GM12878 (cell line): Measurements from ENCODE around the gene ARRB2. TPM values are rescaled to one million over a fixed set of nuclear protein-coding genes. Genes with fewer than 3 reads are reported as not detected.

Source experiments
- ATAC-seq: fragments of 200-7000 bp; cut with Tn5 transposase; 3 replicates; pipeline ENCODE4 v1.9.1; 2020; ENCODE audit warnings: mild to moderate bottlenecking, moderate library complexity
- BruUV-seq: library from RNA; stranded (reverse); fragments of 400-500 nt; replicated peaks from 2 replicates; lab custom pipeline; 2021; lab: Mats Ljungman, UMichigan
- CTCF ChIA-PET: fragments of 300-600 bp; sonication (Branson Sonifier 250); formaldehyde crosslinking; extraction: SDS; loops from one replicate; lab custom pipeline; 2021; ENCODE audit warnings: inconsistent platforms; lab: Yijun Ruan, JAX
- POLR2A ChIA-PET: fragments of 350-600 bp; formaldehyde crosslinking; extraction: SDS; loops from one replicate; lab custom pipeline; 2021; ENCODE audit warnings: inconsistent platforms; lab: Charles Lee
- RAD21 ChIA-PET: fragments of 300-600 bp; sonication (Branson Sonifier 250); formaldehyde crosslinking; loops from one replicate; lab custom pipeline; 2023; ENCODE audit warnings: antibody characterized with exemption; ENCODE audit not compliant: unreplicated experiment; lab: Charles Lee
- SMC1A ChIA-PET: fragments of 300-600 bp; sonication (Branson Sonifier 250); formaldehyde crosslinking; loops from one replicate; lab custom pipeline; 2023; ENCODE audit not compliant: unreplicated experiment, uncharacterized antibody; lab: Charles Lee
- DNase-seq: peaks from one replicate; pipeline ENCODE4 v3.0.0-alpha.2; 2011; ENCODE audit warnings: low read depth, low spot score
- FAIRE-seq: peaks from 3 replicates; lab custom pipeline; 2011; peaks lifted over from hg19 to GRCh38; lab: Jason Lieb, UNC
- H2AFZ ChIP-seq: 2 replicates; pipeline ENCODE4 v1.6.0; 2011; ENCODE audit warnings: low read depth, low read length, control low read depth; ENCODE audit not compliant: control insufficient read depth
- H3K27ac ChIP-seq: 2 replicates; pipeline ENCODE4 v1.5.1; 2011; ENCODE audit warnings: control low read depth; ENCODE audit not compliant: control insufficient read depth, insufficient read depth
- H3K27me3 ChIP-seq, 2 experiments: replicated peaks in 1 of 2; 2 replicates each; pipeline versions ENCODE4 v1.6.0 to v1.6.1; 2011; ENCODE audit warnings: low read length in 1 of 2; ENCODE audit not compliant: control insufficient read depth in 2 of 2, insufficient read depth in 2 of 2
- H3K36me3 ChIP-seq, 2 experiments: 2 replicates each; pipeline ENCODE4 v1.5.1; 2011; ENCODE audit warnings: low read length in 1 of 2; ENCODE audit not compliant: control insufficient read depth in 2 of 2, insufficient read depth in 2 of 2
- H3K4me1 ChIP-seq: 2 replicates; pipeline ENCODE4 v1.6.1; 2011; ENCODE audit warnings: mild to moderate bottlenecking, low read length, moderate library complexity, mixed read lengths; ENCODE audit not compliant: control insufficient read depth, insufficient read depth
- H3K4me2 ChIP-seq: 2 replicates; pipeline ENCODE4 v1.6.0; 2011; ENCODE audit warnings: control low read depth; ENCODE audit not compliant: control insufficient read depth, insufficient read depth
- H3K4me3 ChIP-seq: fragments of 200-600 bp; sonication (generic); 2 replicates; pipeline ENCODE4 v1.5.1; 2016
- H3K79me2 ChIP-seq: 2 replicates; pipeline ENCODE4 v1.6.0; 2011; ENCODE audit warnings: low read length; ENCODE audit not compliant: control insufficient read depth, insufficient read depth
- H3K9ac ChIP-seq: 2 replicates; pipeline ENCODE4 v1.8.0; 2011; ENCODE audit warnings: low read length, control low read depth, mixed read lengths; ENCODE audit not compliant: control insufficient read depth, insufficient read depth
- H3K9me3 ChIP-seq: replicated peaks from 3 replicates; pipeline ENCODE4 v1.5.1; 2011; ENCODE audit warnings: mild to moderate bottlenecking, low read length; ENCODE audit not compliant: control insufficient read depth, insufficient read depth
- H4K20me1 ChIP-seq: 2 replicates; pipeline ENCODE4 v1.6.0; 2011; ENCODE audit not compliant: control insufficient read depth, insufficient read depth
- FOXM1 ChIP-seq: IDR thresholded peaks from 2 replicates; pipeline ENCODE4 v1.6.1; 2012; ENCODE audit warnings: low read depth, mild to moderate bottlenecking, inconsistent platforms, low read length, moderate library complexity
- HDGF ChIP-seq: fragments of 450-650 bp; IDR thresholded peaks from 2 replicates; pipeline ENCODE4 v1.6.1; 2016; ENCODE audit warnings: antibody characterized with exemption
- JUND ChIP-seq: IDR thresholded peaks from 2 replicates; pipeline ENCODE4 v1.6.1; 2012; ENCODE audit warnings: low read depth, mild to moderate bottlenecking, low read length, improper control_type of control experiment, moderate library complexity
- NFIC ChIP-seq: IDR thresholded peaks from 2 replicates; pipeline ENCODE4 v1.6.1; 2012; ENCODE audit warnings: low read depth, mild to moderate bottlenecking, inconsistent platforms, low read length, moderate library complexity
- PAX5 ChIP-seq: IDR thresholded peaks from 2 replicates; pipeline ENCODE4 v1.6.1; 2011; ENCODE audit warnings: low read depth, low read length, borderline replicate concordance
- SP1 ChIP-seq: IDR thresholded peaks from one replicate; pipeline ENCODE4 v1.6.1; 2011; ENCODE audit warnings: low read depth, low read length
- SPI1 ChIP-seq: IDR thresholded peaks from 2 replicates; pipeline ENCODE4 v1.6.1; 2011; ENCODE audit warnings: low read depth, mild to moderate bottlenecking, low read length, moderate library complexity, borderline replicate concordance; ENCODE audit not compliant: insufficient read depth
- SUZ12 ChIP-seq: fragments of 200-600 bp; sonication (generic); IDR thresholded peaks from one replicate; pipeline ENCODE4 v1.6.1; 2018; ENCODE audit warnings: antibody characterized with exemption, mild to moderate bottlenecking; ENCODE audit not compliant: unreplicated experiment
- YBX1 ChIP-seq: fragments of 450-650 bp; IDR thresholded peaks from 2 replicates; pipeline ENCODE4 v1.6.1; 2016; ENCODE audit warnings: antibody characterized with exemption
- ZNF622 ChIP-seq: fragments of 450-650 bp; IDR thresholded peaks from 2 replicates; pipeline ENCODE4 v1.6.1; 2017; ENCODE audit warnings: mild to moderate bottlenecking, inconsistent platforms
- WGBS: methylation state at CpG from one replicate; pipeline ENCODE4 v1.1.6; 2016; ENCODE audit warnings: low lambda C conversion rate; ENCODE audit not compliant: insufficient replicate concordance, insufficient coverage; ENCODE audit errors: missing lambda C conversion rate; 5-methylcytosine and 5-hydroxymethylcytosine counted together
- in situ Hi-C: fragments of 300-500 bp; cut with MboI; formaldehyde crosslinking; loops from 9 replicates; pipeline ENCODE4 v1.14.3; 2018; ENCODE audit warnings: mixed read lengths
- intact Hi-C: fragments of 100-400 bp; cut with micrococcal nuclease; formaldehyde crosslinking; loops from one replicate; pipeline ENCODE4 v1.14.2; 2022; ENCODE audit not compliant: unreplicated experiment
- polyA plus RNA-seq, 11 experiments: library from polyadenylated mRNA; depleted of rRNA in 4 of 11; unstranded in 6 of 11; stranded (reverse) in 5 of 11; fragments of >200 nt; fragmentation: Nextera tagmentation in 4 of 11; fragmentation: Illumina TruSeq in 1 of 11; extraction: Ambion mirVana in 4 of 11; extraction: Trizol in 1 of 11; gene quantifications; 1 replicate in 1 of 11; 2 replicates in 10 of 11; pipeline versions ENCODE4 v1.2.1 to v1.2.3, GENCODE V29; 2011 to 2016; ENCODE audit warnings: inconsistent platforms in 2 of 11, missing spikeins in 2 of 11, low read depth in 1 of 11
- total RNA-seq, 4 experiments: library from RNA; depleted of rRNA in 3 of 4; stranded (reverse); fragments of >200 nt in 3 of 4; fragmentation: Illumina TruSeq in 1 of 4; extraction: Trizol in 1 of 4; gene quantifications; 2 replicates each; pipeline versions ENCODE4 v1.2.1 to v1.2.3, GENCODE V29; 2013 to 2021
- TF ChIP-seq, protein P1 (sequence below), 3 experiments: IDR thresholded peaks in 2 of 3; conservative IDR thresholded peaks in 1 of 3; 2 replicates each; pipeline ENCODE4 v1.5.1; 2011; ENCODE audit warnings: low read depth in 3 of 3, low read length in 3 of 3, mild to moderate bottlenecking in 3 of 3, control low read depth in 2 of 3, moderate library complexity in 2 of 3, inconsistent platforms in 1 of 3, mixed read lengths in 1 of 3; ENCODE audit not compliant: control insufficient read depth in 2 of 3, insufficient read depth in 1 of 3; ENCODE audit errors: extremely low read depth in 1 of 3
- TF ChIP-seq, protein P2 (sequence below): fragments of 450-650 bp; formaldehyde crosslinking; IDR thresholded peaks from 2 replicates; pipeline ENCODE4 v1.5.0; 2022; ENCODE audit warnings: mild to moderate bottlenecking, missing genetic modification characterization
- TF ChIP-seq, protein P3 (sequence below): fragments of 450-650 bp; IDR thresholded peaks from 2 replicates; pipeline ENCODE4 v1.6.1; 2017; ENCODE audit warnings: mild to moderate bottlenecking, low read depth, inconsistent platforms; ENCODE audit not compliant: poor library complexity, severe bottlenecking

Gene ARRB2
- total and polyA plus RNA-seq, 10 of the 15 experiments (the other 5 are each of a cell fraction or from before 2014, with no cell fraction given), result 6.5 to 75.2 (median 43.1) TPM

DNA sequence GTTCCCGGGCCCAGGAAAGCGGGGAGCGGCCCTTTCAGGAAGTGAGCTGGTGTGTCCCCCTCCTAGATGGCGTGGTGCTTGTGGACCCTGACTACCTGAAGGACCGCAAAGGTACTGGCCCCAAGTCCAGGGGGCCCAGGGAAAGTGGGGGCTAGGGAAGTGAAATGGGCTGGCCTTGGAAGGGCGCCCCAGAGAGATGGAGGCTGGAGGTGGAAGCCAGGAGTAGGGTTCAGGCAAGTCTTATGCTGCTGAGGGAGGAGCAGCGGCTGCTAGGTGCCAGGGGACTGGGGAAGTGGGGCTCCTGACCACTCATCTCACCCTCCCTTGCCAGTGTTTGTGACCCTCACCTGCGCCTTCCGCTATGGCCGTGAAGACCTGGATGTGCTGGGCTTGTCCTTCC, 5.6 kb downstream of the ARRB2 start (continued):
- TF ChIP-seq, protein P1, sequence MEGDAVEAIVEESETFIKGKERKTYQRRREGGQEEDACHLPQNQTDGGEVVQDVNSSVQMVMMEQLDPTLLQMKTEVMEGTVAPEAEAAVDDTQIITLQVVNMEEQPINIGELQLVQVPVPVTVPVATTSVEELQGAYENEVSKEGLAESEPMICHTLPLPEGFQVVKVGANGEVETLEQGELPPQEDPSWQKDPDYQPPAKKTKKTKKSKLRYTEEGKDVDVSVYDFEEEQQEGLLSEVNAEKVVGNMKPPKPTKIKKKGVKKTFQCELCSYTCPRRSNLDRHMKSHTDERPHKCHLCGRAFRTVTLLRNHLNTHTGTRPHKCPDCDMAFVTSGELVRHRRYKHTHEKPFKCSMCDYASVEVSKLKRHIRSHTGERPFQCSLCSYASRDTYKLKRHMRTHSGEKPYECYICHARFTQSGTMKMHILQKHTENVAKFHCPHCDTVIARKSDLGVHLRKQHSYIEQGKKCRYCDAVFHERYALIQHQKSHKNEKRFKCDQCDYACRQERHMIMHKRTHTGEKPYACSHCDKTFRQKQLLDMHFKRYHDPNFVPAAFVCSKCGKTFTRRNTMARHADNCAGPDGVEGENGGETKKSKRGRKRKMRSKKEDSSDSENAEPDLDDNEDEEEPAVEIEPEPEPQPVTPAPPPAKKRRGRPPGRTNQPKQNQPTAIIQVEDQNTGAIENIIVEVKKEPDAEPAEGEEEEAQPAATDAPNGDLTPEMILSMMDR (IDR thresholded peaks at IDR 0.05 in 2 of 3, conservative IDR thresholded peaks at IDR 0.05 in 1 of 3; ENCODE audit: control insufficient read depth in 2 of 3, extremely low read depth in 1 of 3, insufficient read depth in 1 of 3, low read depth in 3 of 3, low read length in 3 of 3), result no peak

DNA sequence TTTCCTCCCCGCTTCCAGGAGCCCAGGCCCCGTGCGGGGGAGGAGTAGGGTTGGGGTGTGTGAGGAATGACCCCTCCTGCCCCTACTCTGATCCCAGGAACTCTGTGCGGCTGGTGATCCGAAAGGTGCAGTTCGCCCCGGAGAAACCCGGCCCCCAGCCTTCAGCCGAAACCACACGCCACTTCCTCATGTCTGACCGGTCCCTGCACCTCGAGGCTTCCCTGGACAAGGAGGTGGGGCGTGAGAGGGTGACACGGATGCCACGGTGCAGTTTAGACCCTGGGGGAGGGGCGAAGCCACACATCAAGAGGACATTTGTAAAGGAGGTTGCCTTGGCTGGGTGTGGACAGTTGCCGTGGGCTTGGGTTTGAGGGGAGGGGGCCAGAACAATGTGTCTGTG, 7.4 kb downstream of the ARRB2 start:
- no peaks in the 10 kb centered on the region for H3K9me3 ChIP-seq
- SMC1A ChIA-PET, result no interaction called here
- no peak overlapping the region for H2AFZ ChIP-seq
- no peaks in the 10 kb centered on the region for H3K27me3 ChIP-seq
- TF ChIP-seq PAX5 (no peak), FOXM1 (no peak), SUZ12 (no peak), ZNF622 (no peak), YBX1 (no peak), HDGF (no peak), SP1 (no peak), JUND (no peak), NFIC (no peak), SPI1 (no peak)
- TF ChIP-seq, protein P2, sequence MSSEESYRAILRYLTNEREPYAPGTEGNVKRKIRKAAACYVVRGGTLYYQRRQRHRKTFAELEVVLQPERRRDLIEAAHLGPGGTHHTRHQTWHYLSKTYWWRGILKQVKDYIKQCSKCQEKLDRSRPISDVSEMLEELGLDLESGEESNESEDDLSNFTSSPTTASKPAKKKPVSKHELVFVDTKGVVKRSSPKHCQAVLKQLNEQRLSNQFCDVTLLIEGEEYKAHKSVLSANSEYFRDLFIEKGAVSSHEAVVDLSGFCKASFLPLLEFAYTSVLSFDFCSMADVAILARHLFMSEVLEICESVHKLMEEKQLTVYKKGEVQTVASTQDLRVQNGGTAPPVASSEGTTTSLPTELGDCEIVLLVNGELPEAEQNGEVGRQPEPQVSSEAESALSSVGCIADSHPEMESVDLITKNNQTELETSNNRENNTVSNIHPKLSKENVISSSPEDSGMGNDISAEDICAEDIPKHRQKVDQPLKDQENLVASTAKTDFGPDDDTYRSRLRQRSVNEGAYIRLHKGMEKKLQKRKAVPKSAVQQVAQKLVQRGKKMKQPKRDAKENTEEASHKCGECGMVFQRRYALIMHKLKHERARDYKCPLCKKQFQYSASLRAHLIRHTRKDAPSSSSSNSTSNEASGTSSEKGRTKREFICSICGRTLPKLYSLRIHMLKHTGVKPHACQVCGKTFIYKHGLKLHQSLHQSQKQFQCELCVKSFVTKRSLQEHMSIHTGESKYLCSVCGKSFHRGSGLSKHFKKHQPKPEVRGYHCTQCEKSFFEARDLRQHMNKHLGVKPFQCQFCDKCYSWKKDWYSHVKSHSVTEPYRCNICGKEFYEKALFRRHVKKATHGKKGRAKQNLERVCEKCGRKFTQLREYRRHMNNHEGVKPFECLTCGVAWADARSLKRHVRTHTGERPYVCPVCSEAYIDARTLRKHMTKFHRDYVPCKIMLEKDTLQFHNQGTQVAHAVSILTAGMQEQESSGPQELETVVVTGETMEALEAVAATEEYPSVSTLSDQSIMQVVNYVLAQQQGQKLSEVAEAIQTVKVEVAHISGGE (CRISPR knock-in tag), result no peak
- TF ChIP-seq, protein P3, sequence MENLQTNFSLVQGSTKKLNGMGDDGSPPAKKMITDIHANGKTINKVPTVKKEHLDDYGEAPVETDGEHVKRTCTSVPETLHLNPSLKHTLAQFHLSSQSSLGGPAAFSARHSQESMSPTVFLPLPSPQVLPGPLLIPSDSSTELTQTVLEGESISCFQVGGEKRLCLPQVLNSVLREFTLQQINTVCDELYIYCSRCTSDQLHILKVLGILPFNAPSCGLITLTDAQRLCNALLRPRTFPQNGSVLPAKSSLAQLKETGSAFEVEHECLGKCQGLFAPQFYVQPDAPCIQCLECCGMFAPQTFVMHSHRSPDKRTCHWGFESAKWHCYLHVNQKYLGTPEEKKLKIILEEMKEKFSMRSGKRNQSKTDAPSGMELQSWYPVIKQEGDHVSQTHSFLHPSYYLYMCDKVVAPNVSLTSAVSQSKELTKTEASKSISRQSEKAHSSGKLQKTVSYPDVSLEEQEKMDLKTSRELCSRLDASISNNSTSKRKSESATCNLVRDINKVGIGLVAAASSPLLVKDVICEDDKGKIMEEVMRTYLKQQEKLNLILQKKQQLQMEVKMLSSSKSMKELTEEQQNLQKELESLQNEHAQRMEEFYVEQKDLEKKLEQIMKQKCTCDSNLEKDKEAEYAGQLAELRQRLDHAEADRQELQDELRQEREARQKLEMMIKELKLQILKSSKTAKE, result no peak
- TF ChIP-seq, all 136 proteins: peak for 0
- CTCF ChIA-PET, result no interaction called here
- WGBS, result 88% methylated on average over 17 of the region's 17 CpGs
- no peak overlapping the region for H3K9ac ChIP-seq
- H3K4me3 ChIP-seq, result no peak overlapping the region
- peaks cover 8 to 12% of the 10 kb centered on the region in 2 experiments; a peak in 3 of 4 replicates for H3K36me3 ChIP-seq
- POLR2A ChIA-PET, result no interaction called here
- in situ Hi-C loops, result no loop called here
- no peak overlapping the region for H3K27ac ChIP-seq
- no peak for ATAC-seq
- intact Hi-C loops, result no loop called here
- H3K79me2 ChIP-seq, result no peaks in the 10 kb centered on the region; the same call in 1 of the 2 replicates
- FAIRE-seq, result no peak
- no TSS peak for BruUV-seq
- DNase-seq, result no peak
- H3K4me1 ChIP-seq, result peaks cover 15% of the 10 kb centered on the region
- H4K20me1 ChIP-seq, result no peaks in the 10 kb centered on the region
- H3K4me2 ChIP-seq, result no peak overlapping the region
- RAD21 ChIA-PET, result no interaction called here
